Right lobe of liver (tissue), 6 donors: ENCODE results near the gene FRMPD2. TPM values are rescaled to one million over a fixed set of nuclear protein-coding genes. Genes with fewer than 3 reads are reported as not detected.
"Not testable (repeated sequence)": the region's sequence is repeated elsewhere in the genome, so short reads cannot be mapped to it uniquely, and the experiment has no call there.

Experiments used
- ATAC-seq, 4 donors: fragments of 200-7000 bp; cut with Tn5 transposase; one replicate each; pipeline ENCODE4 v1.9.1; 2020; ENCODE audit warnings: mild to moderate bottlenecking in 4 of 4, moderate library complexity in 4 of 4
- DNase-seq, 3 donors: peaks; one replicate each; pipeline ENCODE4 v3.0.0-alpha.2; 2020
- H3K27ac ChIP-seq, 3 donors: fragments of 200-600 bp; one replicate each; pipeline ENCODE4 v1.8.0; 2022
- H3K27me3 ChIP-seq, 2 donors: fragments of 200-600 bp; one replicate each; pipeline ENCODE4 v1.8.0; 2022
- H3K36me3 ChIP-seq, 4 donors: fragments of 200-600 bp; sonication (generic) in 1 of 4; one replicate each; pipeline versions ENCODE4 v1.5.1 to v1.8.0; 2017 to 2022; ENCODE audit warnings: control low read depth in 1 of 4
- H3K4me1 ChIP-seq, 4 donors: fragments of 200-600 bp; sonication (generic) in 1 of 4; one replicate each; pipeline versions ENCODE4 v1.5.1 to v1.8.0; 2017 to 2022; ENCODE audit warnings: control low read depth in 1 of 4
- H3K4me3 ChIP-seq, 3 donors: fragments of 200-600 bp; one replicate each; pipeline ENCODE4 v1.8.0; 2022
- H3K9me3 ChIP-seq, 4 donors: fragments of 200-600 bp; sonication (generic) in 1 of 4; one replicate each; pipeline versions ENCODE4 v1.5.1 to v1.8.0; 2017 to 2022; ENCODE audit warnings: control low read depth in 1 of 4
- CTCF ChIP-seq, 4 donors: fragments of 200-600 bp in 3 of 4; fragments of 450-650 bp in 1 of 4; IDR thresholded peaks; one replicate each; pipeline versions ENCODE4 v1.5.1 to v1.8.0; 2016 to 2022; ENCODE audit warnings: antibody characterized with exemption in 4 of 4, mild to moderate bottlenecking in 2 of 4
- POLR2A ChIP-seq: fragments of 450-650 bp; IDR thresholded peaks from one replicate; pipeline ENCODE4 v1.6.1; 2017; ENCODE audit warnings: antibody characterized with exemption, mild to moderate bottlenecking
- WGBS: methylation state at CpG from one replicate; pipeline ENCODE4 v1.1.6; 2018; ENCODE audit warnings: low coverage, low lambda C conversion rate; ENCODE audit not compliant: insufficient coverage; ENCODE audit errors: missing lambda C conversion rate; 5-methylcytosine and 5-hydroxymethylcytosine counted together
- intact Hi-C, 2 donors: fragments of 100-400 bp; cut with DNase I; formaldehyde crosslinking; loops; one replicate each; pipeline versions ENCODE4 v1.11.2 to v1.14.1; 2022
- total RNA-seq, 6 experiments: library from RNA; depleted of rRNA in 2 of 6; stranded (reverse); fragments of >200 nt in 2 of 6; fragmentation: NEBNext Ultra II Directional in 3 of 6; extraction: Animal tissue kit (Norgen Biotek cat#: 25700) in 3 of 6; gene quantifications; one replicate each; pipeline versions ENCODE4 v1.1.0 to v1.2.4, GENCODE V29; 2016 to 2023
- donor health status: DM: no; HTN: yes; CAD: no.
- donor health status: DM: no; HTN: no; CAD: no.
- donor health status: DM: no; HTN: no; CAD: no.
- donor health status: DM: no; HTN: yes; CAD: no.
- donor health status: DM: no; HTN: yes; CAD: no.

The FRMPD2 gene
- total RNA-seq, 6 experiments from 2014 or later = not detected

- DNase-seq (no peak), ATAC-seq (no peak)
- no peaks in the 10 kb centered on the region for H3K9me3 ChIP-seq
- no peak overlapping the region for H3K4me3 ChIP-seq
- intact Hi-C loops = no loop called here
- no peaks in the 10 kb centered on the region for H3K4me1 ChIP-seq
- 50% methylated on average over 1 of the region's 3 CpGs for WGBS
- H3K27me3 ChIP-seq = no peaks in the 10 kb centered on the region
- H3K36me3 ChIP-seq = no peaks in the 10 kb centered on the region
- TF ChIP-seq CTCF (IDR thresholded peaks at IDR 0.05) (no peak), POLR2A (no peak)
- H3K27ac ChIP-seq = no peak overlapping the region
Measured at GRCh38 chr10:48245977-48246376, 28.5 kb downstream of the FRMPD2 start.

GRCh38 chr10:48243921-48244320 lies 30.6 kb downstream of the FRMPD2 start:
- H3K36me3 ChIP-seq, H3K9me3 ChIP-seq, ATAC-seq, intact Hi-C loops, DNase-seq, H3K4me1 ChIP-seq, H3K27ac ChIP-seq, H3K4me3 ChIP-seq, H3K27me3 ChIP-seq: not testable (repeated sequence)
- WGBS = 69% methylated on average over 3 of the region's 5 CpGs

DNA sequence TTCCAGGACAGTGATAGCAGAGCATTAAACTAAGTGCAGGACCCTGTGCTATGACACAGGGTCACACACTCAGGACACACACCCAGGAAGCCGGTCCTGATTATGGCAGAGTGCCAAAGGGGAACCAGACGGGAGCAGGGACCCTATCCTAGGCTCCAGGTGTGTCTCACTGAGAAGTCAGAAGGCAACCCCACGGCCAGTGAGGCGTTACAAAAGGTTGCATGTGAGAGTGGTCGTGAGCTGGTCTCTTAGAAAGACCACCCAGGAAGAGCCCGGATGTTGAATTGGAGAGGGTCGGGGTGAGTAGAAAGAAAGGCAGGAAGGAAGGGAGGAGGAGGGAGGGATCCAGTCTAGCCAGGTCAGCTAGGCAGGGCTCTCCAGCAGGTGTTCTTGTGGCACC lies 31.0 kb downstream of the FRMPD2 start:
- DNase-seq (no peak), ATAC-seq (no peak)
- WGBS = 49% methylated on average over 7 of the region's 7 CpGs
- Histone ChIP-seq H3K27ac (no peak overlapping the region), H3K27me3 (no peaks in the 10 kb centered on the region), H3K9me3 (no peaks in the 10 kb centered on the region), H3K36me3 (no peaks in the 10 kb centered on the region), H3K4me1 (no peaks in the 10 kb centered on the region), H3K4me3 (no peak overlapping the region)
- intact Hi-C loops = no loop called here
- TF ChIP-seq POLR2A (no peak), CTCF (IDR thresholded peaks at IDR 0.05) (no peak)

DNA sequence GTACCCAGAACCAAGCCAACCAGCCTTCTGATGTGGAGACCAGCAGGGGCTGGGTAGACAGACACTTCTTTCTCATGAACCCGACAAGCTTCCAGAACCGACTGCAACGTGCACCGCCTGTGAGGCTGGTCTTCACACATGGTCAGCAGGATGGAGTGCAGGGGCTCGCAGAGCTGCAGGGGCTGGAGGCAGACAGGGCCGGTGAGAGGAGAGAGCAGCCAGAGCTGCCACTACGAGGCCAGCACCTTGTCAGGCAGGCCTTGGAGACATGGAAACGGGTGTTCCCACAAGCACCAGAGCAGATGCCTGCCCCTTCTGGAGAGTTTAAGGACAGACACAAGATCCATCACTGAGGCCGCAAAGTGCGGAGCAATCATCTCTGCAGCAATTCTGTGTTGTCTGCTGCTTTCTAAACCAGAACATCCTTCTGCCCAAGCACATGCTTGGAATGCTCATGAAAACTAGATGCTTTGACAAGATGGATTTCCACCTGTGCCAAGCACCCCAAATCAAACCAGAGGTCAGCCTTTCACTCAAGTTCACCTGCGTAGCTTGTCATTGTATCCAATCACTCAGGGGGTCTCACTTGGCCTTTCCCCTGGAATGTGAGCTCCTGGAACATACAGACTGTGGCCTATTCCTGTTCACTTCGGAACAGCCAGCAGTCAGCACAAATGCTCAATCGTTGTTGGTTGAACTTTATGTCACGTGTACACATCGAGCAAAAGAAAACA lies 32.2 kb downstream of the FRMPD2 start:
- H3K4me1 ChIP-seq = no peaks in the 10 kb centered on the region
- no peaks in the 10 kb centered on the region for H3K9me3 ChIP-seq
- no peaks in the 10 kb centered on the region for H3K36me3 ChIP-seq
- intact Hi-C loops = no loop called here
- no peak for DNase-seq
- TF ChIP-seq POLR2A (no peak), CTCF (IDR thresholded peaks at IDR 0.05) (no peak)
- no peak for ATAC-seq
- H3K27ac ChIP-seq = no peak overlapping the region
- H3K4me3 ChIP-seq = no peak overlapping the region
- H3K27me3 ChIP-seq = no peaks in the 10 kb centered on the region
- WGBS = 89% methylated on average over 6 of the region's 15 CpGs

DNA sequence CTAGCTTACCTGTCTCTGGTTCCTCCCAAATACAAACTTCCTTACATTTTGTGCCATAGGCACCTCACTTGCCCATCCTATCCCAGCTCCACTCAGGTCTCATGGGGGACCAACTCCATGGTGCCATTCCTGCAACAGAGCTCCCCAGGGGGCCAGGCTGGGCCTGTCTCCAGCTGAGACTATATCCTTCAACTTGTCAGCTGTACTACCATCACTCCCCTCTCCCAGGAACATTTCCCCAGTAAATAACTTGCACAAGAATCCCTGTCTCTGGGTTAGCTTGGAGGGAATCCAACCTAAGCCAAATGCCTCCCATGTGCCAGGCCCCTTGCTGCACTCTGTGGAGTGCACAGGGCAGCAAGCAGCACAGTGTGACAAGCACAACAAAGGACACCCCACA lies 33.2 kb downstream of the FRMPD2 start:
- DNase-seq (no peak), ATAC-seq (no peak)
- no peaks in the 10 kb centered on the region for H3K27me3 ChIP-seq
- intact Hi-C loops = no loop called here
- no peaks in the 10 kb centered on the region for H3K4me1 ChIP-seq
- H3K36me3 ChIP-seq = no peaks in the 10 kb centered on the region
- TF ChIP-seq POLR2A (no peak), CTCF (IDR thresholded peaks at IDR 0.05) (no peak)
- H3K4me3 ChIP-seq = no peak overlapping the region
- no peaks in the 10 kb centered on the region for H3K9me3 ChIP-seq
- no peak overlapping the region for H3K27ac ChIP-seq
